ENCODE results near the gene ADA.

The ADA gene

DNA sequence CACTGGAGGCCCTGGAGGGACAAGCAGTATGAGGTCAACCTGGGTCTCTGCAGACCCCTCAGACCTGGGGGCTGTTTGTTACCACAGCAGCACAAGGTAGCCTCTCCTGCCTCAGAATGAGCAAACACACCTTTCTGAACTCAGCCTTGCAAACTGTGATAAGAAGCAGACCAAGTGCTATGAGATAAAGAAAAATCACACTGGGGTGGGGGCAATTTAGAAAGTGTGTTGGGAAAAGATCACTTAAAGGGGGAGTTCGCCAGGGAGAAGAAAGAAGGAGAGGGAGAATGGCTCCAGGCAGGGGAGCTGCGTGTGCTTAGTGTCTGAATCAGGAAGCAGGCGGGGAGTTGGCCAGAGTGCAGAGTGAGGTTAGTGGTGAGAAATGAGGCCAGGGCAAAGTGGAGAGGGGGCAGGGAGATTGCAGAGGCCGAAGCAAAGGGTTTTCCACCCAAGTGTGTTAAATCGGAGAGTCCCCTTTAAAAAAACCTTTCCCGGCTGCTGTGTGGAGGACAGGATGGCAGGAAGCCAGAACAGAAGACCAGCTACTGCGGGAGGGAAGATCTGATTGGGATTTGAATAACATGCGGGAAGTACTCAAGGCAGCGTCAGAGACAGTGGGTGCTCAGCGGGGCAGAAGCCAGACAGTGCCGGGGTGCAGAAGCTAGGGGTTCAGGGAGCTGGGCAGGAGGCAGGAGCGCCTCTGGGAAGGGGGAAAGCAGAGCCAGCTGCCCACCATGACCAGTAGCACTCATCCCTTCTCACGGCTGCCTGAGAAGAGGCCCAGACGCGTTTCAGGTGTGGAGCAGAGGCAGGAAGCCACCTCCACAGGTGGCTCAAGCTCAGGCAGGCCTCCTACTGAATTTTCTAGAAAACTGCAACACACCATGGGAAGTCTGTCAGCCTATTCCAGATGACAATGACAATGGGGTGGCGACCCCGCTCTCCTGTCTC lies 9.0 kb downstream of the ADA start:
- DNase-seq (peak in 1 of 2 donors; percentile 26), ATAC-seq (peak; percentile 19)

DNA sequence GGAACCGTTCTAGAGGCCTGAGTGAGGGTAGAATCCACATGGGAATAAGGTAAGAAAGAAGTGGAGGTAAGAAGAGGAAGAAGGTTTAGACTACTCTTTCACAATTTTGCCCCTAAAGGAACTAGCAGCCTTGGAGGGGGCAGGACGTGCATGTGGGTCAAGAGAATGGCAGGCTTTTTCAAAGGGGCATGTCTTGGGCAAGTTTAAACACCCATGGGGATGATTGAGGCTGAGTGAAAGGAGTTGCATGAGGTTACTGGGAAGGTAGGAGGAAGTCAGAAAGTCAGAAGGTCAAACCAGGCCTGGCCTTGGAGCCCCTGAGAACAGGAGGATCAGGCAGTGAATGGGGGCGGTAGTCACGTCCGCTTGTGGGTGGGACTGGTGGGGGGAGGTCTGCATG lies 10.2 kb downstream of the ADA start:
- H3K4me1 Mint-ChIP-seq: peaks cover 57% of the 10 kb centered on the region

More for the DNA sequence above, 9.0 kb downstream of the ADA start:
- H3K9me3 Mint-ChIP-seq: peaks cover 0 to 3% of the 10 kb centered on the region in 2 donors
- no peaks in the 10 kb centered on the region for H3K27me3 Mint-ChIP-seq
- peak overlapping the region; percentile 72 to 73 for H3K4me3 Mint-ChIP-seq
- H3K4me1 Mint-ChIP-seq: peaks cover 69% of the 10 kb centered on the region
- peak overlapping the region; percentile 38 to 73 for H3K27ac Mint-ChIP-seq

DNA sequence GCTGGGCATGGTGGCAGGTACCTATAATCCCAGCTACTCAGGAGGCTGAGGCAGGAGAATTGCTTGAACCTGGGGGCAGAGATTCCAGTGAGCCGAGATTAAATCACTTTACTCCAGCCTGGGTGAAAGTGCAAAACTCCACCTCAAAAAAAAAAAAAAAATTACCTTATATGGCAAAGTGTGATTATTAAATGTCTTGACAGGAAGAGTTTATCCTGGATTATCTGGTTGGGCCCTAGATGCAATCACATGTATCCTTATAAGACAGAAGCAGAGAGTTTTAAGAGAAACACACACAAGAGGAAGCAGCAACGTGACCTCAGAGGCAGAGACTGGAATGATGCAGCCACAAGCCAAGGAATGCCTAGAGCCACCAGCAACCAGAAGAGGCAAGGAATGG lies 11.0 kb downstream of the ADA start:
- ATAC-seq (no peak), DNase-seq (no peak)
- Mint-ChIP-seq H3K27me3 (no peaks in the 10 kb centered on the region), H3K4me1 (peaks cover 49% of the 10 kb centered on the region), H3K9me3 (peaks cover 0 to 3% of the 10 kb centered on the region in 2 donors), H3K27ac (no peak overlapping the region), H3K4me3 (no peak overlapping the region)

More for the DNA sequence above, 10.2 kb downstream of the ADA start:
- DNase-seq (no peak), ATAC-seq (no peak)
- Mint-ChIP-seq H3K27ac (peak overlapping the region in 1 of 2 donors; percentile 95), H3K4me3 (peak overlapping the region in 1 of 2 donors; percentile 45), H3K27me3 (no peaks in the 10 kb centered on the region), H3K9me3 (peaks cover 0 to 3% of the 10 kb centered on the region in 2 donors)

- Mint-ChIP-seq H3K4me3 (no peak overlapping the region), H3K27ac (no peak overlapping the region), H3K9me3 (peaks cover 0 to 3% of the 10 kb centered on the region in 2 donors), H3K27me3 (no peaks in the 10 kb centered on the region), H3K4me1 (peaks cover 29% of the 10 kb centered on the region)
- DNase-seq (no peak), ATAC-seq (no peak)
These were observed 13.8 kb downstream of the ADA start for GRCh38 chr20:44637522-44638372.

- no peaks in the 10 kb centered on the region for H3K27me3 Mint-ChIP-seq
- no peak for DNase-seq
- H3K4me3 Mint-ChIP-seq: no peak overlapping the region
- peaks cover 22% of the 10 kb centered on the region for H3K4me1 Mint-ChIP-seq
- ATAC-seq: no peak
- H3K9me3 Mint-ChIP-seq: peaks cover 0 to 3% of the 10 kb centered on the region in 2 donors
- H3K27ac Mint-ChIP-seq: peak overlapping the region in 1 of 2 donors; percentile 35
These were observed 14.5 kb downstream of the ADA start for GRCh38 chr20:44637042-44637441.

DNA sequence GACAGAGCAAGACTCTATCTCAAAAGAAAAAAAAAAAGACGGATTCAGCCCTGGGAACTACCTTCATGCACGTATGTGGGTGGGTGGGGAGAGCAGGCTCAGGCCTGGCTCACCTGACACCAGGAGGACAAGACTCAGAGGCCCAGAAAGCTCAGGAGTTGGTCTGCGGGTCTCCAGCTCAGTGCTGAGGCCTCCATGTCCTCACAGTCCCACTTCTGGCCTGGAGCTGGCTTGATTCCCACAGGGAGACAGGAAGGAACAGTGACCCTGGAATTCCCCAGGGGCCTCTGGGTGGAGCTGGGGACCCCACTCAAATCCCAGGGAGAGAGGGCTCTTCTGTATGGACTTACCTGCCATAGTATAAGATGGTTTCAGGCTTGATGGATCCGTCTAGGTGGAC lies 15.6 kb downstream of the ADA start:
- ATAC-seq: no peak
- H3K27ac Mint-ChIP-seq: peak overlapping the region in 1 of 2 donors; percentile 67
- H3K4me3 Mint-ChIP-seq: no peak overlapping the region
- DNase-seq: no peak
- H3K27me3 Mint-ChIP-seq: no peaks in the 10 kb centered on the region
- H3K4me1 Mint-ChIP-seq: peaks cover 12% of the 10 kb centered on the region
- H3K9me3 Mint-ChIP-seq: no peaks in the 10 kb centered on the region

GRCh38 chr20:44633872-44634600 lies 17.5 kb downstream of the ADA start:
- Mint-ChIP-seq H3K4me3 (no peak overlapping the region), H3K4me1 (peaks cover 11% of the 10 kb centered on the region), H3K27ac (peak overlapping the region in 1 of 2 donors; percentile 73), H3K9me3 (no peaks in the 10 kb centered on the region), H3K27me3 (no peaks in the 10 kb centered on the region)
- DNase-seq: no peak
- ATAC-seq: no peak

- Mint-ChIP-seq H3K27me3 (no peaks in the 10 kb centered on the region), H3K27ac (peak overlapping the region in 1 of 2 donors; percentile 49), H3K4me3 (no peak overlapping the region), H3K9me3 (no peaks in the 10 kb centered on the region), H3K4me1 (peaks cover 8% of the 10 kb centered on the region)
- no peak for ATAC-seq
- no peak for DNase-seq
These were observed 18.2 kb downstream of the ADA start for GRCh38 chr20:44633187-44633810.

GRCh38 chr20:44632103-44632752 lies 19.3 kb downstream of the ADA start:
- ATAC-seq (no peak), DNase-seq (no peak)
- H3K27ac Mint-ChIP-seq: no peak overlapping the region
- H3K4me3 Mint-ChIP-seq: no peak overlapping the region
- no peaks in the 10 kb centered on the region for H3K27me3 Mint-ChIP-seq
- H3K9me3 Mint-ChIP-seq: no peaks in the 10 kb centered on the region
- peaks cover 15% of the 10 kb centered on the region for H3K4me1 Mint-ChIP-seq

DNA sequence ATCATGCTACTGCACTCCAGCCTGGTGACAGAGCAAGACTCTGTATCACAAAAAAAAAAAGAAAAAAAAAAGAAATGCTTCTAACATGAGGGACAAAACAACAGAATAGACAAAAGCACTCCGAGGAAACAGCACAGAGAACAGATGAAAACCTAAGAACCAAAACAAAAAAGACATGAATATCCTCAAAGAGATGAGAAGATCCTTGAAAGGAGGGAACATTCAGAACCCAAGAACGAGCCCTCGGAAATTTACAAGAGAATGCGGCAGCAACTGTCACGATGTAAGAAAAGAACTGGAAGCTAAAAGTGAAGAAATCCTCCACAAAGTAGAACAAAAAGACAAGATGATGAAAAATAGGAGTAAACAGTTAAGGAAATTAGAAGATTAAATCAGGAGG lies 21.2 kb downstream of the ADA start:
- H3K9me3 Mint-ChIP-seq: no peaks in the 10 kb centered on the region
- no peak for ATAC-seq
- H3K4me1 Mint-ChIP-seq: peaks cover 21% of the 10 kb centered on the region
- DNase-seq: no peak
- H3K27me3 Mint-ChIP-seq: no peaks in the 10 kb centered on the region
- H3K27ac Mint-ChIP-seq: no peak overlapping the region
- H3K4me3 Mint-ChIP-seq: no peak overlapping the region

- ATAC-seq: no peak
- peaks cover 21% of the 10 kb centered on the region for H3K4me1 Mint-ChIP-seq
- no peaks in the 10 kb centered on the region for H3K27me3 Mint-ChIP-seq
- DNase-seq: no peak
- no peak overlapping the region for H3K4me3 Mint-ChIP-seq
- H3K9me3 Mint-ChIP-seq: no peaks in the 10 kb centered on the region
- H3K27ac Mint-ChIP-seq: peak overlapping the region in 1 of 2 donors; percentile 79
These were observed 22.0 kb downstream of the ADA start for GRCh38 chr20:44629542-44629941.

DNA sequence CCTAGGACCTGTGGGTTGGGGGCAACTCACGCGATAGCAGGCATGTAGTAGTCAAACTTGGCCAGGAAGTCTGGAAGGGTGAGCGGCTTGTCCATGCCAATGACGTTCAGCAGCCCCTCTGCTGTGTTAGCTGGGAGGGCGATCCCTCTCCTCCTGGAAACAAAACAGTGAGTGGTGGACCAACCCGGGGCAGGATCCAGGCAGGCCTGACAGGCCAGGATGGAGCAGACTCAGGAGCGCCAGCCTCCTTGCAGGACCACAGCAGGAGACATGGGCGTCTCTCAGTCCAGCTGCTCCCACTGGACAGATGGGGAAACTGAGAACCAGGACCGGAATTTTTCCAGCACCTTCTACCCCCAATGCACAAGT lies 22.5 kb downstream of the ADA start:
- H3K27ac Mint-ChIP-seq: no peak overlapping the region

GRCh38 chr20:44627364-44628010 lies 24.0 kb downstream of the ADA start:
- H3K27me3 Mint-ChIP-seq: no peaks in the 10 kb centered on the region
- H3K9me3 Mint-ChIP-seq: peaks cover 0 to 15% of the 10 kb centered on the region in 2 donors
- peak overlapping the region in 1 of 2 donors; percentile 66 for H3K27ac Mint-ChIP-seq
- no peak overlapping the region for H3K4me3 Mint-ChIP-seq
- H3K4me1 Mint-ChIP-seq: peaks cover 14% of the 10 kb centered on the region
- DNase-seq (no peak), ATAC-seq (no peak)

More for the DNA sequence above, 22.5 kb downstream of the ADA start:
- Mint-ChIP-seq H3K4me1 (peaks cover 21% of the 10 kb centered on the region), H3K4me3 (no peak overlapping the region), H3K27me3 (no peaks in the 10 kb centered on the region), H3K9me3 (no peaks in the 10 kb centered on the region)
- no peak for DNase-seq
- no peak for ATAC-seq

GRCh38 chr20:44626278-44626677 lies 25.2 kb downstream of the ADA start:
- Mint-ChIP-seq H3K9me3 (peaks cover 0 to 22% of the 10 kb centered on the region in 2 donors), H3K4me3 (no peak overlapping the region), H3K27ac (peak overlapping the region in 1 of 2 donors; percentile 7), H3K4me1 (peaks cover 14% of the 10 kb centered on the region), H3K27me3 (no peaks in the 10 kb centered on the region)
- ATAC-seq (no peak), DNase-seq (no peak)
